ENCODE data around the gene SCRN2.

SCRN2 gene

DNA sequence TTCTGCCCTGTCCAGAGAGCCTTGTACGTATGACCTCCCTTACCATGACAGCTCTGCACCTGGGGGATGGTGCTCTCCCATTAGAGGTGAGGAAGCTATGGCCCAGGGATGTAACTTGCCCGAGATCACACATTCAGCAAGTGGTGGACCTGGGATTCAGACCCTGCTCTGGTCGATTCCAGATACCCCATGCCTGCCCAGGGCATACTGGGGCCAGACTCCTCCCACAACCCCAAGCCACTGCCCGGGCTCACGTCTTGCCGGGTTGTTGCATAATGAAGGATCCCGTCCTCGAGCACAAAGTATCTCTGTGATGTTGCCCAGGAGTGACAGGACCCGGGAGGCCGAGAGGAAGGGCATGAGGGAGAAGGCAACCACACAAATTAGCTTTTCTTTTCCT lies 21.6 kb downstream of the SCRN2 start:
- DNase-seq: no peak

DNA sequence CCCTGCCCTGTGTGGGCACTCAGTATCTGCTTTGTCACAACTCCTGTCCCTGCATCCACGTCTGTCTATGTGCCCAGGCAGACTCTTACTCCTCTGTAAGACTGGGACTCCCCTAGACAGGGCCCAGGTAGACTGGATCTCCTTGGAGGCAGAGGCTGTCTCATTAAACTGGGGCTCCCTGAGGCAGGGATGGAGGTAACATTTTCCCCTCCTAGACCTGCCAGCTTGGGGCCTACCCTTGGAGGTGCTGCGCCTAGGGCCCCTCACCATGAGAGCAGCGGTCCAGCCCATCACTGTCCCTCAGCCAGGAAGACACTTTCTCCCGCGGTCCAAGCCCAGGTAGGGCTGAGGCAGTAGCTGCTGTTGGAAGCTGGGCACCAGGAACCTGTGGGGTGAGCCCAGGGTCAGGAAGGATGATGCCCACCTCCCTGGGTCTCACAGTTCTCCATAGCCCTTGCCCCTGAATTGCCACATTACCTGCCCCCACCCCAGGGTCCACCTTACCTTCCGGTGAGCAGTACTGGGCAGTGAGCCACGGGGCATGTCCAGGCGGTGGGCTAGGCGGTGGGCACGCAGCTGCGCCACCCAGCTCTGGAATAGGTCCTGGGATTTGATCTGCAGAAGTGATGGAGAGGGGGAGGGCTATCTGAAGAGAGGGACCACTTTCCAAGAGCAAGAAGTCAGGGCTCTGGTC lies 22.9 kb downstream of the SCRN2 start:
- no peak for DNase-seq

DNA sequence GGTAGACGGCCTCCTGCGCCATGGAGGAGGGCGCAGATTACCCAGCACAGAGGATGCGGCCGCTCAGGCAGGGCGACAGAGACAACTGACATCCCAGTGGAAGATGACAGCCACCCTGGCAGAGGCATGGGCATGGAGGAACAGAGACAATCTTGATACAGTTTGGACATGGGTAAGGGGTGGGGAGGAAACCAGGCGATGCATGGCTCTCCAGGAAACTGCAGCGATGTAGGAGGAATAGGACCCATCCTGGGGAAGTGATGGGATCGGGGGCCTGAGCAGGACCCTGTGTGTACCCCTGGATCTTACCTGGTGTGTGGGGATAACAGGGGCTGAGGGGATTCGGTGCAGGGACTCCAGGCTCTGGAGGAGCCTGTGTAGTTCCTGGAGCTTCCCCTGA lies 24.1 kb downstream of the SCRN2 start:
- no peak for DNase-seq

DNA sequence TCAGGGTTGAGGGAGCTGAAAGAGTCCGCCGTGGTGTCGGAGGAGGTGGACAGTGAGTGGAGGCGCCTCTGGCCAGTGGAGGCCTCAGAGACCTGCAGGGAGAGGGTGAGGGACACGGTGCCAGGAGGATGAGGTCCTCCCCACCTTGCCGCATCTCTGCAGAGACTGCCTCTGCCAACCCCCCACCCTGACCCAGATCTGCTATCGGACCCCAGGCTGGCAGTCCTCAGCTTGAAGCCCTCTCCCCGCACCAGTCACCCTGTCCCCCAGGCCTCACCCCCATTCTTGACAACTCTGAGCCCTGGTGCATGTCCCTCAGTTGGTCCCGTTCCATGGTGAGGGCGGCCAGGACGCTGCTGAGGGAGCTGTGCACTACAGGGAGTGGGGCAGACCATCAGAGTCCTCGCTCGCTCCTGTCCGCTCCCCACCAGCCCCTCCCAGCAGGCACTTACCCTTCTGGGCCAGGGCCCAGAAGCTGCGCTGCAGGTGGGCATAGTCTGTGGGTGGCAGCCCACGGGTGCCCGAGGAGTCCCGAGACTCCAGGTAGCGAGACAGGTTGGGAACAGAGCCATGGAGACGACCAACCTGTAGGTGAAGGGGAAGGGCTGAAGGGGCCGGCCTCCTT lies 24.9 kb downstream of the SCRN2 start:
- DNase-seq: no peak

DNA sequence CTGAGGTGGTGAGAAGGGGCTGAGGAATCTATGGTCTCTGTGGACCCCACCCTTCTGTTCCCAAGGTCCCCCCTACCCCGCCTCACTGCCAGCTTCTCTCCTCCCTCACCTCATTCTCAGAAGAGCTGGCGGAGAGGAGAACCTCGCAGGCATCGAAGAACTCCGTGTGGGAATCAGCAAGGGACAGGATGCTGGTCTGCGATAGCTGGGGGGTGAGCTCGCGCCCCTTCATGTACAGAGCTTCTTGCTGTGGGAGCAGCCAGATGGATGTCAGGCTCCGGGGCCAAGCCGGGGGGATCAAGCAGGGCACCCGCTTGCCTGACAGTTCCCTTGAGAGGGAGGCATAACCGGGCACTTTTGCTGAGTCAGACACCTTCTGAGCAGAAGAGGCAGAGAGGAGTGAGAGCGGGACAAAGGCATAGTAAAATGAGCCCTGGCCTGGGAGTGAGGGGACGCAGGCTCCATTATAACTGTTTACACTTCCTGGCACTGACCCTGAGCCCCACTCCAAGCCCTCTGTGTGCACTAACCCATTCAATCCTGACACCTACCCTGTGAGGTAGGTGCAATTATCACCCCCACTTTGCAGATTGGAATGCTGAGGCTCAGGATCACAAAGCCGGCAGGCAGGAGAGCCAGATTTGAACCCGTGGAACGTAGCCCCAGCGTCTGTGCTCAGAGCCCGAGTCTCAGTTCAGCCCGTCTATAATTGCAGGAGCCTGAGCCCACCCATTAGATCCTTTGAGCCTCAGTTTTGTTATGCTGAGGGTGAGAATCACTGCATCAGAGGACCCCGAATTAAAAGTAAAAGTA lies 25.8 kb downstream of the SCRN2 start:
- DNase-seq: no peak

GRCh38 chr17:47813512-47814031 lies 27.5 kb downstream of the SCRN2 start:
- no peak for DNase-seq

GRCh38 chr17:47813077-47813476 lies 28.0 kb downstream of the SCRN2 start:
- DNase-seq: no peak

DNA sequence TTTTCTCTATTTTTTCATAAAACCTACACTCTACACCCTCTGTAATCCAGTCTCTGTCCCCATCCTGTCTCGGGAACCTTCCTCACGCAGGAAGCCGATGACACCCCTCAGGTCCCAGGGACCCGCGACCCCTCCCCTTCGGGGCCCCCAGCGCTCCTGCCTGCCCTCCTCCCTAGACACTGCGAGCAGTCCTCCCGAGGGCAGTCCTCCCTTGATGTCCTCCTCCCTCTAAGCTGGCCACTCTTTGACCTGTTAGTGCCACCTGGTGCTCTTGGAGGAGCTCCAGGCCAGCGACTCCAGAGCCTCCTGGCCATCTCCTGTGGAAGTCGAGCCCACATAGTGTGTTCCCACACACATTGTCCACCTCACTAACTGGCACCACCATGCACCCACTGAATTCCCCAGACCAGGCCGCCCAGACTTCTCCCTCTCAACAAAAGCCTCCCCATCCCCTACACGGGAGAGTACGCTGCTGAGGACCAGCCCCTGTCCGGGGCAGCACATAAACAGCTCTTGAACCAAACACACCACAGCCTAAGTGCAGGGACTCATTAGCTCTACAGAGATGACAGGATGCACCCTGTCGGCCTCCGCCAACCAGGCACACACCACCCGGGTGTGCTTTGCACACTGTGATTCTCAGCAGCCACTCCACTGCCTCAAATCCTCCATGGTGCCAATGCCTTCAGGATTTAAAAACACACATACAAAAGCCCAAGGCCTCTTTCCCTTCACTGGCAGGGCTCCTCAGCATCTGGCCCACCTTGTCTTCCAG lies 28.7 kb downstream of the SCRN2 start:
- no peak for DNase-seq

- no peak for DNase-seq
Measured at GRCh38 chr17:47811709-47812108, 29.4 kb downstream of the SCRN2 start.

- no peak for DNase-seq
Measured at GRCh38 chr17:47810901-47811635, 30.0 kb downstream of the SCRN2 start.

DNA sequence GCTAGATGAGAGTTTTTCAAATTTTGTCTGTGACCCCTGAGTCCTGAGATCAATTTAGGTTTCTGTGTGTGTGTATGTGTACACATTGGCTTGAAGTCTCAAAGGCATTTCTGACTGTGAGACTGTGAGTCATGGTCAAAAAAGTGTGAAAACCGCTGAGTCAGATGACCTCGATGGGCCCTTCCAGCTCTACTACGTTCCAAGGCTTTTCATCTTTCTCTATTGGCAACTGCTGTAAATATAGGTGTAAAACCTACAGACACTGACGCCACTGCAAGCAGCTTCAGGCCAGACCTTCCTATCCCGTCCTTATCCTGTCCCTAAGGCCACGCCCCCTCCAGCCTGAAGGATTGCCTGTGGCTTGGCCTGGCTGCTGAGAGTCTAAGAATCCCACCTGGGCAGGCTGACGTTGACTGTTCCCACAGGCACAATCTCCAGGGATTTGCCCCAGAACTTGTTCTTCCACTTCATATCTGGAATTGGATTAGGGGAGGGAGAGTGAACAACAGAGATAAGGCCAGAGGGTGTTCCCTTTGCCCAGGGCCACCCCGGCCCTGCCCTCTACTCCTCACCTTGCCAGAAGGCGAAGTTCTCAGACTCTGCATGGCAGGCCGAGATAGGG lies 30.8 kb downstream of the SCRN2 start:
- peak; percentile 42 for DNase-seq

GRCh38 chr17:47808830-47809480 lies 32.1 kb downstream of the SCRN2 start:
- no peak for DNase-seq

- no peak for DNase-seq
Measured at GRCh38 chr17:47808036-47808829, 32.8 kb downstream of the SCRN2 start.

GRCh38 chr17:47807421-47807820 lies 33.7 kb downstream of the SCRN2 start:
- DNase-seq: no peak

GRCh38 chr17:47806913-47807255 lies 34.2 kb downstream of the SCRN2 start:
- DNase-seq: no peak

DNA sequence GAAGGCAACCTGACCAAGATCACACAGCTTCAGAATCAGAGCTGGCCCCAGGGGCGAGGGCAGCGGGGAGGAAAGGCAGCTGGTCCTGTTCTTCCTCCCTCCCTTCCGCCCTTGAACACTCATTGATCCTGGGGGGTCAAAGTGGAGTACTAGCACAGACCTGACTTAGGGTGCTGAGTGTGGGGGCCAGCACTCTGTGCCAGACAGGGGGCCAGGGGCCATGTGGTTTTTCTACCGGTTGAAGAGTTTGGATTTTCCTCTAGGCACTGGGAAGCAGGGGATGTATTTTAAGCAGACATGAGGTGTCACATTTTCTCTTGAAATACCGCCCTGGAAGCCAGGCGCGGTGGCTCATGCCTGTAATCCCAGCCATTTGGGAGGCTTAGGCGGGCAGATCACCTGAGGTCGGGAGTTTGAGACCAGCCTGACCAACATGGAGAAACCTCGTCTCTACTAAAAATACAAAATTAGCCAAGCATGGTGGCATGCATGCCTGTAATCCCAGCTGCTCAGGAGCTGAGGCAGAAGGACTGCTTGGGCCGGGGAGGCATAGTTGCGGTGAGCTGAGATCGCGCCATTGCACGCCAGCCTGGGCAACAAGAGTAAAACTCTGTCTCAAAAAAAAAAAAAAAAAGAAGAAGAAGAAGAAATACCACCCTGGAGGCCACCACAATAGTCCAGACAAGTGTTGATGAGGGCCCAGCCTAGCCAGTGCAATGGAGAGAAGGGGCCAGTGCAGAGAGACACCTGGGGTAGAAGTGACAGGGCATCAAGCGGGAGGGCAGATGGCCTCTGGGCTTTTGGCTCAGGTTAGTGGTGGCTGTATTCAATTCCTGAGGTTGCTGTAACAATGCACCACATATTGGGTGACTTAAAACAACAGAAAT lies 34.8 kb downstream of the SCRN2 start:
- no peak for DNase-seq

DNA sequence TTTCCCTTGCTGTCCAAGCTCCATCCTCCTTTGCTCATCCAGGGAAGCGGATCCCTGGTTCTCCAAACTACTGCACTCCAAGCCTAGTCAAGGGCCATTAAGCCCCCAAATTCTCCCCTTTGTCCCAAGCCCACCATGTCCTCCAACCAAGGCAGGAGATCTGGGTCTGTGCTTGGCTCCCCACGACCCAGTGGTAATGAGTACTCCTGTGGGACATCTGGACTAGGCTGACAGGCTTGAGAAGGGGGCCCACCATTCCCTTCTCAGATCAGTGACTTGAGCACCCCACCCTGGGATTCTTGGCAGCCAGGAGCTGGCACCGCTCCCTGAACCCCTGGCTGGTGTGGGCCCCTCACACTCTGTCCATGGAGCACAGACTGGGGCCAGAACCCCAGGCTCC lies 36.6 kb downstream of the SCRN2 start:
- DNase-seq: no peak

- no peak for DNase-seq
Measured at GRCh38 chr17:47803751-47804150, 37.3 kb downstream of the SCRN2 start.

DNA sequence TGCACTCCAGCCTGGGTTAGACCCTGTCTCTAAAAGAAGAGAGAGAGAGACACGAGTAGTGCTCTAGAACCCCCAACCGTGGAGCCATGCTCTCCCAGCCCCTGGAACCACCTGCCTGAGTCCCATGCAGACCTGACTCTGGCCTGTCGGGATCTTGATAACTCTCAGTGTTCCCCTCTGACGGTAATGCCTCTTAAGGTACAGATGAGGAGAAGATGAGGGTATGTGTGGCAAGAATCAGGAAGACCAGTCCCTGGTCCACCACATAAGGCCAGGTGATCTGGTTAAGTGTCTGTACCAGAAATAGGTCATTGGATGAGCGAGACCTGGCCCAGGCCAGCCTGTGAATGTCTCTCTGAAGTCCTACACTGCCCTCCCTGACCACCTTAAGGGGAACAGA lies 37.9 kb downstream of the SCRN2 start:
- no peak for DNase-seq
